ENCODE results near the gene CDCA5. TPM values are rescaled to one million over a fixed set of nuclear protein-coding genes. Genes with fewer than 3 reads are reported as not detected.

The CDCA5 gene
- total RNA-seq, 3 donors from 2014 or later (not counting 1 experiment from before 2014, with no cell fraction given) = 3.3 to 6.8 (median 3.8) TPM

GRCh38 chr11:65110354-65110861, 26.6 kb upstream of the CDCA5 start:
- Histone ChIP-seq H3K27me3 (ENCODE audit: control insufficient read depth, insufficient read depth, low read length) (no peaks in the 10 kb centered on the region), H3K9me3 (ENCODE audit: control insufficient read depth, insufficient read depth, low read length) (no peaks in the 10 kb centered on the region), H3K4me1 (ENCODE audit: control insufficient read depth, insufficient read depth, low read length) (peaks cover 46% of the 10 kb centered on the region), H3K36me3 (ENCODE audit: control insufficient read depth, insufficient read depth, low read length) (peaks cover 17% of the 10 kb centered on the region), H3K27ac (ENCODE audit: low read length) (peak overlapping the region; percentile 53), H3K4me3 (ENCODE audit: low read length) (no peak overlapping the region)
- DNase-seq (peak; percentile 96 to 97), ATAC-seq (peak; percentile 62 to 85 (median 71))
- peak; percentile 91 for TF ChIP-seq CTCF (IDR thresholded peaks at IDR 0.05)
- intact Hi-C loops (cut with micrococcal nuclease) = loop anchor here (2.0 to 10.0 kb wide), 6 partner anchors 14 to 336 kb away; partner anchors contain the start of genes CAPN1, SF1, SNX15 and VPS51
- 18% methylated on average over 18 of the region's 18 CpGs for WGBS (ENCODE audit: insufficient coverage)
- no peaks in the 10 kb centered on the region for H3K36me3 Mint-ChIP-seq
- H3K27ac Mint-ChIP-seq = peak overlapping the region; percentile 91 to 97
- H3K9me3 Mint-ChIP-seq = no peaks in the 10 kb centered on the region
- peaks cover 35 to 46% of the 10 kb centered on the region in 2 donors for H3K4me1 Mint-ChIP-seq
- peak overlapping the region; percentile 53 for H3K4me3 Mint-ChIP-seq
- no peaks in the 10 kb centered on the region for H3K27me3 Mint-ChIP-seq (ENCODE audit: low read depth in 2 of 2)

GRCh38 chr11:65109231-65110198, 25.7 kb upstream of the CDCA5 start:
- TF ChIP-seq CTCF (IDR thresholded peaks at IDR 0.05) = no peak
- no peak overlapping the region for H3K4me3 Mint-ChIP-seq
- no peaks in the 10 kb centered on the region for H3K27me3 ChIP-seq (ENCODE audit: control insufficient read depth, insufficient read depth, low read length)
- H3K27ac Mint-ChIP-seq = peak overlapping the region; percentile 91 to 97
- no peak overlapping the region for H3K4me3 ChIP-seq (ENCODE audit: low read length)
- ATAC-seq (no peak), DNase-seq (peak in 1 of 2 donors; percentile 28)
- H3K9me3 ChIP-seq (ENCODE audit: control insufficient read depth, insufficient read depth, low read length) = no peaks in the 10 kb centered on the region
- intact Hi-C loops (cut with micrococcal nuclease) = loop anchor here (2.0 to 10.0 kb wide), 6 partner anchors 13 to 335 kb away; partner anchors contain the start of genes CAPN1, SF1, SNX15 and VPS51
- H3K36me3 ChIP-seq (ENCODE audit: control insufficient read depth, insufficient read depth, low read length) = peaks cover 17% of the 10 kb centered on the region
- peaks cover 40% of the 10 kb centered on the region for H3K4me1 ChIP-seq (ENCODE audit: control insufficient read depth, insufficient read depth, low read length)
- no peaks in the 10 kb centered on the region for H3K9me3 Mint-ChIP-seq
- no peaks in the 10 kb centered on the region for H3K36me3 Mint-ChIP-seq
- H3K4me1 Mint-ChIP-seq = peaks cover 35 to 47% of the 10 kb centered on the region in 2 donors
- whole genome bisulfite sequencing (ENCODE audit: insufficient coverage) = 92% methylated on average over 34 of the region's 36 CpGs
- no peak overlapping the region for H3K27ac ChIP-seq (ENCODE audit: low read length)
- H3K27me3 Mint-ChIP-seq (ENCODE audit: low read depth in 2 of 2) = no peaks in the 10 kb centered on the region

- no peaks in the 10 kb centered on the region for H3K27me3 ChIP-seq (ENCODE audit: control insufficient read depth, insufficient read depth, low read length)
- DNase-seq (no peak), ATAC-seq (no peak)
- H3K4me1 ChIP-seq (ENCODE audit: control insufficient read depth, insufficient read depth, low read length) = peaks cover 37% of the 10 kb centered on the region
- WGBS (ENCODE audit: insufficient coverage) = 95% methylated on average over 38 of the region's 38 CpGs
- H3K9me3 Mint-ChIP-seq = no peaks in the 10 kb centered on the region
- peaks cover 17% of the 10 kb centered on the region for H3K36me3 ChIP-seq (ENCODE audit: control insufficient read depth, insufficient read depth, low read length)
- no peaks in the 10 kb centered on the region for H3K36me3 Mint-ChIP-seq
- intact Hi-C loops (cut with micrococcal nuclease) = no loop called here
- no peak for TF ChIP-seq CTCF (IDR thresholded peaks at IDR 0.05)
- H3K27ac ChIP-seq (ENCODE audit: low read length) = no peak overlapping the region
- no peaks in the 10 kb centered on the region for H3K27me3 Mint-ChIP-seq (ENCODE audit: low read depth in 2 of 2)
- H3K4me1 Mint-ChIP-seq = peaks cover 34 to 47% of the 10 kb centered on the region in 2 donors
- no peak overlapping the region for H3K4me3 Mint-ChIP-seq
- no peaks in the 10 kb centered on the region for H3K9me3 ChIP-seq (ENCODE audit: control insufficient read depth, insufficient read depth, low read length)
- no peak overlapping the region for H3K4me3 ChIP-seq (ENCODE audit: low read length)
- no peak overlapping the region for H3K27ac Mint-ChIP-seq
Measured at GRCh38 chr11:65108469-65109123, 24.8 kb upstream of the CDCA5 start.
